NCI-H2227 treated with DMSO at 0.1 percent for 48 hours (cell line): Measurements from ENCODE around the gene DRD4.

Experiments
- DNase-seq: peaks from one replicate; lab custom pipeline; 2025; lab: John Stamatoyannopoulos, UW

DRD4 gene

GRCh38 chr11:621838-622237, 15.2 kb upstream of the DRD4 start:
- DNase-seq: no peak

- DNase-seq: no peak
These were observed 13.7 kb upstream of the DRD4 start for GRCh38 chr11:623349-623869.

- DNase-seq: no peak
These were observed 12.9 kb upstream of the DRD4 start for GRCh38 chr11:623999-624704.

GRCh38 chr11:624705-625635, 12.1 kb upstream of the DRD4 start, which contains the start of gene CDHR5:
CDHR5 (minus strand) TSS chr11:624955; CDS start chr11:624902, 53 bp downstream.
- no peak for DNase-seq

GRCh38 chr11:625636-626268, 11.3 kb upstream of the DRD4 start:
- DNase-seq: no peak

GRCh38 chr11:626475-627307, 10.4 kb upstream of the DRD4 start, which contains the start of gene SCT:
SCT (minus strand) TSS chr11:627181; CDS start chr11:627143, 38 bp downstream.
- no peak for DNase-seq

- no peak for DNase-seq
These were observed 9.8 kb upstream of the DRD4 start for GRCh38 chr11:627308-627576.

GRCh38 chr11:628056-628455, 9.0 kb upstream of the DRD4 start:
- no peak for DNase-seq

GRCh38 chr11:629237-629583, 7.9 kb upstream of the DRD4 start:
- no peak for DNase-seq

- no peak for DNase-seq
These were observed 6.2 kb upstream of the DRD4 start for GRCh38 chr11:630871-631270.

GRCh38 chr11:635945-636510, 1.0 kb upstream of the DRD4 start:
- DNase-seq: no peak

GRCh38 chr11:637333-637592, 194 bp downstream of the DRD4 start:
- no peak for DNase-seq

GRCh38 chr11:637593-638521, 788 bp downstream of the DRD4 start:
- no peak for DNase-seq

- DNase-seq: no peak
These were observed 1.7 kb downstream of the DRD4 start for GRCh38 chr11:638631-639331.

GRCh38 chr11:639332-639955, 2.4 kb downstream of the DRD4 start:
- DNase-seq: no peak

GRCh38 chr11:640021-640706, 3.1 kb downstream of the DRD4 start:
- DNase-seq: no peak

GRCh38 chr11:641806-642370, 4.8 kb downstream of the DRD4 start:
- no peak for DNase-seq

- no peak for DNase-seq
These were observed 6.3 kb downstream of the DRD4 start for GRCh38 chr11:643366-643765.
